Left renal pelvis (tissue), 4 donors: Measurements from ENCODE around the gene DHX16. TPM values are rescaled to one million over a fixed set of nuclear protein-coding genes. Genes with fewer than 3 reads are reported as not detected.
A peak's percentile ranks its signal among the peaks of the same experiment; 100 is the strongest.

Experiments used
- DNase-seq, 4 donors: peaks; one replicate each; pipeline ENCODE4 v3.0.0-alpha.2; 2013; ENCODE audit warnings: low read depth in 4 of 4, low spot score in 3 of 4
- polyA plus RNA-seq, 4 donors: library from polyadenylated mRNA; unstranded; fragments of 120-200 nt; gene quantifications; one replicate each; pipeline ENCODE4 v1.2.1, GENCODE V29; 2013; ENCODE audit not compliant: insufficient read length in 4 of 4

DHX16 gene
- polyA plus RNA-seq, 4 donors = 28.8 to 51.3 (median 41.2) TPM

DNA sequence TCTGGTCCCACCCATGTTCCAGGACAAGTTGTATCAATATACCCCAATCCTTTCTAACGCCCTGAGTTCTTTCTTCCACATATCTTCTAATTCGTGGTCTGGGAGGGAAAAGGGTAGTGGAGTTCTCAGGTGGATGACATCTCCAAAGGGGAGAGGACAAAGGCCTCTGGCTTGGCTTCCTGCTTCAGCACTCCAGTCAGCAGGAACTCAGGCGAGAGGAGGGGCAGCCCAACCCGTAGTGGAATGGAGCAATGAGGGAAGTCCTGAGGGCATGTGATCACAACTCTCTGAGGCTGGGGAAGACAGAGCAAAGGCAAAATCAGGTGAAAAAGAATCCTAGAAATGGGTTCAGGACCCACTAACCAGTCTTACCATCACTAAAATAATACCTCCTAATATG, 27.5 kb upstream of the DHX16 start:
- no peak for DNase-seq

GRCh38 chr6:30696432-30696831, 23.6 kb upstream of the DHX16 start:
- DNase-seq = no peak

DNA sequence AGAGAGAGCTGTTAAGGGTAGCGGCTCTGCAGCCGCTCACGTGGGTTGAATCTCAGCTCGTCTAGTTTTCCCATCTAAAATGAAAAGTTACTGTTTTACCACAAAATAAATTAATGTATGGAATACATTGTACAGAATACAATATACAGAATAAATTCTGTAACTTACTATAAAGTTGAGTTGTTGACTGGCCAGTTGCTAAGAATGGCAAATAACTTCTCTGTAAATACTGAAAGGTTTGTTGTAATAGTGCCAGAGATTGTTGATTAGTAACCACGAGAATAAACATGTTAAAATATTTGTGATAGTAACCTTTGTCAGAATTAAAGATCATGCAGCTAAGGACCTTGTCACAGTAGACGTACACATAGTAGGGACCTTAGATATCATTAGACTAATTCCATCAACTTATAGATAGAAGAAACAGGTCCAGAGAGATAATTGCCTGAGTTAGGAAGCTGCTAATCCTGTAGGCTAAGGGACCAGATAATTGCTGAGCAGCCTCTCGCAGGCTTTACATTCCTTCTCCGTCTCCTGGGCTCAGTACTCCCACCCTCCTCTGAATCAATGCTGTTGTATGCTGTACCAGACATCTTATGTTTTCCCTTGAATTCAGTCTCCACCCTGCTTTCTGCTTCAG, 18.5 kb upstream of the DHX16 start:
- DNase-seq = no peak

DNA sequence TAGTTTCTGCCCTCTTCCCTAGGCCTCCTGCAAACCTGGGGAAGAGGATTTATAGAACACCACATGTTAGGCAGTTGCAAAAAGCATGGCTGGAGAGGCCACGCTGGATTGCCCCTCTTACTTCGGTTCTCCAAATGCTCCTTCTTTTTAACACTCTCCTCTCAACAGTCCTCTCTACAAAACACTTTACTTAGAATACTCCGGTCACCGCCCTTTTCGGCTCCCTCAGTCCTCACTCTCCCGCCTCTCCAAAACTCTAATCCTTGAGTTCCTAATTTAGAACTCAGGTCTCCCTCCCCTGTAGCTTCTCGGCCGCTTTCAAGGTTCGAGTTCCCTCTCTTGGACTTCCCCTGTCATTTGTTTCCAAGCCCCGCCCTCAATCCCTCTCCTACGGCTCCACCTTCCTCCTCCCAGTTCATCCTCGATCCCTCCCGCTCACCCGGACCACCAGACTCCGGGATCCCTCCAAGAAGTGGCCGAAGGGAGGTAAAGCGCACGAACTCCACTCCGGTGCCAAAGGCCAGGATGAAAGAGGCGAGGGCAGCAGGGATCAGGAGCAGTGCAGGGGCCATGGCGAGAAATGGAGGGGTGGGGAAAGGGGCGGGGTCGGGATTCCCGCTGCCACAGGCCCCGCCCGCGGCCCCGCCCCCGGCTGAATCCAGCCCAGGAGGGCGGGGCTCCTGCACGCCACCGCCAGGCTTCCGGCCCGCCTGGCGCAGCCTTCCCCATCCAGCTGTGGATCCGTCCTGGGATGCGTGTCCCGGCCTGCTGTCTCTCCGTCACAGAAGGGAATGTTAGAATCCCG, 17.8 kb upstream of the DHX16 start, which contains the start of gene NRM:
Gene NRM, minus strand, starts transcription at position 582 of the 805 bp plus-strand sequence. Its CDS starts 10 bp downstream, at position 572.
- peak; percentile 78 to 86 (median 78) for DNase-seq

GRCh38 chr6:30689985-30690384, 17.2 kb upstream of the DHX16 start:
- no peak for DNase-seq

DNA sequence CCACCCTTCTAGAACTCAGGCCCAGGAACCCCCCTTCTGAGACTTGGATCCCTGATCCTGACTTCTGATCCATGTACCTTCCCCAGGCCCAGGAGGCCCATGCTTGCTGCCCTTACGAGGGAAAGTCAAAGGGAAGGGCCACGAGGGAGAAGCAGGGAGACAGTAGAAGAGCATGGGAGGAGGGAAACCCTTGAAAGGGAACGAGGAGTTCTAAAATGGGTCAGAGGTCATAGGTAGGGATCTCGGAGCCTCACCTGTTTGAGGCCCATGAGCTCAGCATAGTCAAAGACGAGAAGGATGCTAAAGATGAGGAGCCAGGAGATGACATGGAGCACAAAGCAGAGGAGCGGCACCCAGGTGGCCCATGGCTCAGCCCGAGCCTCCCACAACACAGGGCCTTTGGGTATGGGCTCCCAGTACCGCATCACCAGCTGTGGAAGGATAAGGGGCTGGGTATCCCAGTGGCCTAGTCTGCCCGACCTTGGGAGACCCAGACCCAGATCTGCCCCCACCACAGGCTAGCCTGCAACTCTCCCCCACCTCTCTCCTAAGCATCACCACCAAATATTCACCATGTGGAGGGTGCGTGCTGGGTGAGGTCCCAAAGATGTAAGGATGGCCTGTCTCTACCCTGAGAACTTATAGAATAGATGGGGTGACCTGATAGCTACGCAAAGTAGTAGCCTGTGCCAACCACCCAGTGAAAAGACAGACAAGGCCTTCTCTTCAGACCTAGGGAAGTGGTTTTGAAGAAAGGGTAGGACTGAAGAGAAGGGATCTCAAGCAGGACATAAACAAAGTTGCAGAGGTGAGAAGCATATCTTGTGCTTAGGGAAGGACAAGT, 16.4 kb upstream of the DHX16 start:
- no peak for DNase-seq

DNA sequence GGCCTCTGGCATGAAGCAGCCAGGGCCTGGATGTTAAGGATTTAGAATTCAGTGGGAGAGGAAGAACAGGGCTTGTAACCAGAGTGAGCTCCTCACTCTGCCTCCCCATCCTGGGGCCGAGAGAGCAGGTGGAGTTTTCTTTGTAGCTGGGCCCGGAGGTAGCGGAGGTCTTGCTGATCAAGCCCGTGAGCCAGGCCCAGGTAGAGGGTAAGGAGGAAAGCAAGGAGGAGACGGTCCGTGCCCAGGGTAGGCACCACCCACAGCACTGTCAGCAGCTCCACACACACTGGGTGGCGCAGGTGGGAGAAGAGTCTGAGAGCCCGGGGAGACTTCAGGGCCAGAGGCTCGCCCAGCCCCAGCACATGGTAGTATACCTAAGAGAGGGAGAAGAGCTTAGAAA, 15.8 kb upstream of the DHX16 start:
- DNase-seq = no peak

DNA sequence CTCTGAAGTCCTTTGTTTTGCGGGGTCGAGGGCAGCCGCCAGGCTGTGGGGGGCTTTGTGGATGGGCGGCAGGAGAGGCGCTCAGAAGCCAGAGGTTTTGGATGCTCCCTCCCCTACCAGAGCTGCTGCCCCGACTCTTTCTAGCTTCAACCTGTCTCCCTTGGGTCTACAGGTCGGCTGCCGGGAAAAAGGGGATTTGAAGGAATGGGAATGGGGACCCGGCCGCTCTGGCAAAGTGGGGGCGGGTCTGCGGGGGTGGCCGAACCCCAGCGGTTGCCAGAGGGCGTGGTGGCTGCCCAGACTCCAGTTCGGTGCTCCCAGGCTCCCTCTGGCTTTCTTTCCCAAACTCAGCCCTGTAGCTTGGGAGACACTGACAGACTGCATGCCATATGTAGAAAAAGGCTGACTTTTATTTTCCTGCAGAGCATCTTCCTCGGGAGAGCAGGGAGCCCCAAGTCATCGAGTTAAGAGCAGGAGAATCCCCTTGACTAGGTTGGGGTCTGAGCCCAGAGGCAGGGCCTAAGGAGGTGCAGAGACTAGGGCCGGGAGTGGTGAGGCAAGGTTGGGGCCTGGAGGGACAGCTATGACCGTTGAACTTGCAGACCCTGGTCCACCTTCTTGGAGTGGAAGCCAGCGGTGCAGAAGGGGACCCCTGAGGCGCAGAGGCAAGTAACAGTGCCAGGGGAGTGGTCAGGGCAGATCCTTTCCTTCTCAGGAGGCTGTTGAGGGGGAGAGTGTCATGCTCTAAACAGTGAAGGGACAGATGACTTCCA, 15.0 kb upstream of the DHX16 start:
- no peak for DNase-seq

DNA sequence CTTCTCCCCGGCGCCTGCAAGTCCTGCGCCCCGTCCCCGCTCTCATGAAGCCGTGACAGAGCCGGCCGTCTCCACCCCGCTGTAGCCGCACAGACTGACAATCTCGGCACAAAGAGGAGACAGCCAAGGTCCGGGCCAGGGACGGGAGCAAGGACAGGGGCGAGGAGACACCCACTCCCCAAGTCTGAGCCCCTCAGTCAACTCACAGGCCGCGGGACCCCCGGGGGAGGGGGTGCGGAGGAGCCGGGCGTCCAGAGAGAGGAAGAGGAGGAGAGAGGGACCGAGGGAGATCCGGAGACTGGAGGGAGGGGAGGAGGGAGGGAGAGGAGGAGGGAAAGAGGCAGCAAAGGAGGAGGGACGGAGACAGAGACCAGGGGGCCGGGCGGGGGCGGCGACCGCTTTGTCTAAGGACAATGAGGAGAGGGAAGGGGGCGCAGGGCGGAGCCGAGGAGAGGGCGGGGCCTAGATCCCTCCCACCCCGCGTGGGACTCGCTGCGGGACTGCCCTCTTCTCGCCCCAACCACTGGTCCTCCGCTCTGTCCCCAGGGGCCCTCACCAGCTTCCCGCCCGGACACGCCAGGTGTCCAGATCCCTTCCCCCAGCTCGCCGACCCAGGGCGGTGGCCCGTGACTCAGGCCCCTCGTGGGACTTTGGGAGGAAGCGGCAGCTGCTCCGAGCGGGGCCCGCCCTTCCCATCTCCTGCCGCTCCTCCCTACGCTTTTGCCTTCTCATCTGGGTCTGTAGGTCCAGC, 14.3 kb upstream of the DHX16 start:
- DNase-seq = peak; percentile 78 to 85 (median 80)

- DNase-seq = no peak
Measured at GRCh38 chr6:30686009-30686907, 13.5 kb upstream of the DHX16 start, which contains the start of gene PPP1R18. Gene PPP1R18, minus strand, starts transcription at chr6:30686645. Its CDS starts 627 bp downstream, at chr6:30686018.

GRCh38 chr6:30685157-30686008, 12.6 kb upstream of the DHX16 start:
- DNase-seq = no peak

DNA sequence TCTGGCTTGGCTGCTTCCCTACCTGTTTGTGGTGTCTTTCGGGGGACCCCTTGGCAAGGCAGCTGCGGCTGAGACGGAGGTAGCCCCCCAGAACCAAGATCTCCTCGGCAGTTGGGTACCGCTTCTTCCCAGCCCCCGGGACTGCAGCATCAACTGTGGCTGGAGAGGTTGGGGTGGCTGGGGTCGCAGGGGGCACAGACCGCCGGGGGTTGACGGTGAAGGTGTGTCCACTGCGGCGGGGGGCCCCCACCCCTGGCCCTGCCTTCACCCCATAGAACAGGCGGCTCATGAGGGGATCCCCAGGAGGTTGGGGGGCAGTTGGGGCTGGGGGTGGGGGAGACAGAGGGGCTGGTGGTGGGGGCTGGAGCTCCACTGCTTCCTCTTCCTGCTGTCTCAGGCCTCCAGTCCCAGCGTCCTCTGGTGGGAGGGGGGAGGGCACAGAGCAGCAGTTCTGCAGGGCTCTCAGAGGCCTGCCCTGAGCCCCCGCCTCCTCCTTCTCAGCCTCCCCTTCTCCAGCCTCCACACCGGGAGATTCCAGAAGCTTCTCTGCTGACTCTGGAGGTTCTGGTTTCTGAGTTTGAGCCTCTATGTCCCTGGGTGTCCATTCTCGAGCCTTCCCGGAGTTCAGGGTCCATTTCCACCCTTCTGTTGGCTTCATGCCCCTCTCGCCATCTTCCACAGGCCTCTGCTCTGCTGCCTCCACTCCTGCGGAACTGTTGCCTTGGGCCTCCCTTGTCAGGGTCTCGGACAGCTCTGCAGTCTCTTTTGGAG, 11.8 kb upstream of the DHX16 start:
- no peak for DNase-seq

GRCh38 chr6:30683980-30684338, 11.2 kb upstream of the DHX16 start:
- DNase-seq = no peak

GRCh38 chr6:30683183-30683979, 10.6 kb upstream of the DHX16 start:
- DNase-seq = no peak

- no peak for DNase-seq
Measured at GRCh38 chr6:30682143-30683117, 9.6 kb upstream of the DHX16 start.
